Kidney epithelial cell (primary cell): ENCODE results near the gene SCMH1. TPM values are rescaled to one million over a fixed set of nuclear protein-coding genes. Genes with fewer than 3 reads are reported as not detected.
"Not testable (repeated sequence)": the region's sequence is repeated elsewhere in the genome, so short reads cannot be mapped to it uniquely, and the experiment has no call there.

Experiments used
- DNase-seq: peaks from one replicate; pipeline ENCODE4 v3.0.0-alpha.2; 2010; ENCODE audit warnings: low read depth
- H3K27me3 ChIP-seq: 2 replicates; pipeline ENCODE4 v1.6.0; 2011; ENCODE audit warnings: low read length; ENCODE audit not compliant: control insufficient read depth, insufficient read depth
- H3K36me3 ChIP-seq: 2 replicates; pipeline ENCODE4 v1.5.1; 2011; ENCODE audit warnings: low read length; ENCODE audit not compliant: control insufficient read depth, insufficient read depth
- H3K4me3 ChIP-seq: 2 replicates; pipeline ENCODE4 v1.5.1; 2011; ENCODE audit warnings: low read depth, mild to moderate bottlenecking, control low read depth, low read length
- total RNA-seq: library from RNA; depleted of rRNA; stranded (reverse); fragments of >200 nt; gene quantifications from 2 replicates; pipeline ENCODE4 v1.2.3, GENCODE V29; 2015
- TF ChIP-seq, protein P1 (sequence below): IDR thresholded peaks from 2 replicates; pipeline ENCODE4 v1.5.1; 2011; ENCODE audit warnings: mild to moderate bottlenecking, moderate library complexity, low read length, control low read depth, inconsistent platforms; ENCODE audit not compliant: insufficient read depth, poor library complexity, severe bottlenecking

SCMH1 gene
- total RNA-seq, 1 donor from 2014 or later = 24.3 TPM

DNA sequence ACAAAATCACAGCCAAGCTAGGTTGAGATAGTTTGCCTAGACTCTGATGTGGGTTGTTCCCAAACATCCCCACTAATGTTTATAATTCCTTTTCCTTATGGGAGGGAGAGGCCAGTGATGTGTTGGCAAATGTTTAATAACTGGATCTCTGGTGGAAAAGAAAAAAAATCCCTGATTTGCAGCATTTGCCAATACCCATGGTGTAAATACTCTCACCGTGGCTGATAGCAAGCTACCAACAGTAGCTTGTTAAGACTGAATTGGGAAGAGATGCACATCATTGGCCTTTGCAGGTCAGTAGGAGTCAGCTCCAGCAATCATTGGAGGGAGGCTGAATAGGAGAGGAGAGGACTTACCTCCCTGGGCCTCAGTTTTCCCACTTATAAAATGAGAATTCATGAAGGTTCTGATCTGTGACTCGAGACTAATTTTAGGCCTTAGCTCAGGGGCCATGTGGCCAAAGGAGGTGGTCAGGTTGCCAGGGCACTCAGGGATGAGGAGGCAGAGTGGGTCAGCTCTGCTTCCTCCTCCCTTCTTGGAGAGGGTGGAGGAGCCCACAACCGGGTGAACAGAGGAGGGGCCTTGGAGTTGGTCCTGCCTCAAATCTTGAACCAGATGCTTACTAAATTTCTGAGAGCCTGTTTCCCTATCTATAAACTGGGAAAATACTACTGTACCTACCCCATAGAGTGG, 20.0 kb upstream of the SCMH1 start:
- DNase-seq = no peak
- H3K27me3 ChIP-seq = no peaks in the 10 kb centered on the region
- no peak overlapping the region for H3K4me3 ChIP-seq
- H3K36me3 ChIP-seq = no peaks in the 10 kb centered on the region
- TF ChIP-seq, protein P1, sequence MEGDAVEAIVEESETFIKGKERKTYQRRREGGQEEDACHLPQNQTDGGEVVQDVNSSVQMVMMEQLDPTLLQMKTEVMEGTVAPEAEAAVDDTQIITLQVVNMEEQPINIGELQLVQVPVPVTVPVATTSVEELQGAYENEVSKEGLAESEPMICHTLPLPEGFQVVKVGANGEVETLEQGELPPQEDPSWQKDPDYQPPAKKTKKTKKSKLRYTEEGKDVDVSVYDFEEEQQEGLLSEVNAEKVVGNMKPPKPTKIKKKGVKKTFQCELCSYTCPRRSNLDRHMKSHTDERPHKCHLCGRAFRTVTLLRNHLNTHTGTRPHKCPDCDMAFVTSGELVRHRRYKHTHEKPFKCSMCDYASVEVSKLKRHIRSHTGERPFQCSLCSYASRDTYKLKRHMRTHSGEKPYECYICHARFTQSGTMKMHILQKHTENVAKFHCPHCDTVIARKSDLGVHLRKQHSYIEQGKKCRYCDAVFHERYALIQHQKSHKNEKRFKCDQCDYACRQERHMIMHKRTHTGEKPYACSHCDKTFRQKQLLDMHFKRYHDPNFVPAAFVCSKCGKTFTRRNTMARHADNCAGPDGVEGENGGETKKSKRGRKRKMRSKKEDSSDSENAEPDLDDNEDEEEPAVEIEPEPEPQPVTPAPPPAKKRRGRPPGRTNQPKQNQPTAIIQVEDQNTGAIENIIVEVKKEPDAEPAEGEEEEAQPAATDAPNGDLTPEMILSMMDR = no peak

DNA sequence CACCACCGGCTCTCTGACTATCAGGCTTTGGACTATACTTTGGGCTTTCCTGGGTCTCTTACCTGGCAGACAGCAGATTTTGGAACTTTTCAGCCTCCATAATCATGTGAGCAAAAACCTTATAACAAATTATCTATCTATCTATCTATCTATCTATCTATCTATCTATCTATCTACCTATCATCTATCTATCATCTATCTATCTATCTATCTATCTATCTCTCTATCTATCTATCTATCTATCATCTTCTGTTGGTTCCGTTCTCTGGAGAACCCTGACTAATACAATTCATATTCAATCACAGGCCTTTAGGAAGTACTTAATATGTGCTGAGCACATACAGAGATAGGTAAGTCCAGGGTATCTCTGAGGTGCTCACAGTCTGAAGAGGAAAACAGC, 18.7 kb upstream of the SCMH1 start:
- DNase-seq = no peak
- TF ChIP-seq, protein P1 = no peak
- Histone ChIP-seq H3K27me3 (no peaks in the 10 kb centered on the region), H3K36me3 (no peaks in the 10 kb centered on the region), H3K4me3 (no peak overlapping the region)

DNA sequence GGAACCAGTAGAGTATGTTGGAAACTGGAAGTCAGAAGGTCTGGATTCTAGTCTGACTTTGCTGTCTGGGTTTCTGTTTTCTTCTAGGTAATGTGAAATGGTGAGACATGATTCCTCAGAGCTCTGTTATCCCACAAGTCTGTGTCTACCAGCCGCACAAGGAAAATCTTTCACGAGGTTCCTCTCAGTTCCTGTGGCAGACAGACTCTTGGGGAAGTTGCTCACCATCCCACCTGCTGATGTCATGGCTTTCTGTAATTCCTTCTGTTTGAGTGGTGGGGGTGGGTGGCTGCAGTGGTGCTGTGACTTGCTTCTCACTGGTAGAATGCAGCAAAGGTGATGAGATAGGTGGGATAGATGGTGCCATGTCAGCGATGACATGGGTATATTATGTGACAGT, 17.1 kb upstream of the SCMH1 start:
- H3K36me3 ChIP-seq = no peaks in the 10 kb centered on the region
- TF ChIP-seq, protein P1 = no peak
- no peak overlapping the region for H3K4me3 ChIP-seq
- no peaks in the 10 kb centered on the region for H3K27me3 ChIP-seq
- DNase-seq = no peak

DNA sequence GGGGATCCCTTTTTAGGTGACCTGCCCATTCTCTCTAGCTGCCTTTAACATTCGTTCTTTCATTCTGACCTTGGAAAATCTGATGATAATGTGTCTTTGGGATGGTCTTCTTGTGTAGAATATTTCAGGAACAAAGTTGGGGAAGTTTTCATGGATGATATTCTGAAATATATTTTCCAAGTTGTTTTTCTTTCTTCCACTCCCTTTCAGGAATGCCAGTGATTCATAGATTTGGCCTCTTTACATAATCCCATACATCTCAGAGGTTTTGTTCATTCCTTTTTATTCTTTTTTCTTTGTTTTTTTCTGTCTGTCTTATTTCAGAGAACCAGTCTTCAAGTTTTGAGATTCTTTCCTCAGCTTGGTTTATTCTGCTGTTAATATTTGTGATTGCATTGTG, 13.9 kb upstream of the SCMH1 start:
- TF ChIP-seq, protein P1 = no peak
- H3K36me3 ChIP-seq = no peaks in the 10 kb centered on the region
- H3K4me3 ChIP-seq = no peak overlapping the region
- DNase-seq = no peak
- no peaks in the 10 kb centered on the region for H3K27me3 ChIP-seq

DNA sequence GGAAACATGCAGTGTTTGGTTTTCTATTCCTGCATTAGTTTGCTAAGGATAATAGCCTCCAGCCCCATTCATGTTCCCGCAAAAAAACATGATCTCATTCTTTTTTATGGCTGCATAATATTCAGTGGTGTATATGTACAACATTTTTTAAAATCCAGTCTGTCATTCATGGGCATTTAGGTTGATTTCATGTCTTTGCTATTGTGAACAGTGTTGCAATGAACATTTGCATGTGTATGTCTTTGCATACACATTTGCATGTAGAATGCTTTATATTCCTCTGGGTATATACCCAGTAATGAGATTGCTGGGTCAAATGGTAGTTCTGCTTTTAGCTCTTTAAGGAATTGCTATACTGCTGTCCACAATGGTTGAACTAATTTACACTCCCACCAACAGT, 9.0 kb upstream of the SCMH1 start:
- not testable (repeated sequence) for H3K36me3 ChIP-seq, H3K27me3 ChIP-seq, H3K4me3 ChIP-seq, DNase-seq

DNA sequence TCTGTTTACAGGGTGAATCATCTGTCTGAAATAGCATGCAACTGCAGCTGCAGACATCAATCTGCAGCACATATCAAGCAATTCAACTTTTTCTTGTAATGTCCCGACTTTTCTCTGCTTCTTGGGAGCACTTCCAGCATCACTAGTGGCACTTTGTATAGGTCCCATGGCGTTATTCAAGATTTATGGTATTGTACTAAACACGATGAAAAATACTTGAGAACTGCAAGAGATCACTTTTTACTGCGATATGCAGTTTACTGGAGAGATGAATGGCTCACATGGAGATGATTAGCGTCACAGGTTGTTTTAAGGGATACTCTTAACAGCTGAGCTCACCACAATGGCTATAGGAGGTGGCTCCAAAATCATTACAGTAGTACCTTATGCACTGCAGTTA, 7.2 kb upstream of the SCMH1 start:
- TF ChIP-seq, protein P1 = no peak
- DNase-seq = no peak
- Histone ChIP-seq H3K27me3 (no peaks in the 10 kb centered on the region), H3K4me3 (no peak overlapping the region), H3K36me3 (no peaks in the 10 kb centered on the region)
